Parathyroid adenoma (tissue), 2 donors: Measurements from ENCODE around the gene AGTRAP.

ENCODE experiments used
- H2AFZ ChIP-seq: fragments of 300-600 bp; sonication (generic); one replicate; pipeline ENCODE4 v1.7.0; 2017; ENCODE audit warnings: antibody characterized with exemption, mild to moderate bottlenecking
- H3K27ac ChIP-seq: fragments of 300-600 bp; sonication (generic); one replicate; pipeline ENCODE4 v1.7.0; 2017
- H3K27me3 ChIP-seq: fragments of 300-600 bp; sonication (generic); one replicate; pipeline ENCODE4 v1.7.0; 2017; ENCODE audit warnings: low read length; ENCODE audit not compliant: control insufficient read depth, insufficient read depth
- H3K36me3 ChIP-seq: fragments of 300-600 bp; sonication (generic); one replicate; pipeline ENCODE4 v1.7.0; 2017; ENCODE audit warnings: low read length; ENCODE audit not compliant: control insufficient read depth, insufficient read depth
- H3K4me1 ChIP-seq: fragments of 300-600 bp; sonication (generic); one replicate; pipeline ENCODE4 v1.7.0; 2017; ENCODE audit warnings: control low read depth
- H3K4me2 ChIP-seq: fragments of 300-600 bp; sonication (generic); one replicate; pipeline ENCODE4 v1.7.0; 2017; ENCODE audit warnings: low read length
- H3K4me3 ChIP-seq: fragments of 300-600 bp; sonication (generic); one replicate; pipeline ENCODE4 v1.7.0; 2017; ENCODE audit warnings: low read depth, low read length
- H3K79me2 ChIP-seq: fragments of 300-600 bp; sonication (generic); one replicate; pipeline ENCODE4 v1.7.0; 2017; ENCODE audit warnings: control low read depth
- H3K9ac ChIP-seq: fragments of 300-600 bp; sonication (generic); one replicate; pipeline ENCODE4 v1.7.0; 2017; ENCODE audit warnings: mild to moderate bottlenecking
- H3K9me3 ChIP-seq: fragments of 300-600 bp; sonication (generic); one replicate; pipeline ENCODE4 v1.7.0; 2017; ENCODE audit warnings: low read length; ENCODE audit not compliant: control insufficient read depth
- CTCF ChIP-seq: fragments of 300-600 bp; sonication (generic); IDR thresholded peaks from one replicate; pipeline ENCODE4 v1.7.0; 2017; ENCODE audit warnings: antibody characterized with exemption, mild to moderate bottlenecking
- donor health status: primary hyperparathyroidism.

Gene AGTRAP

GRCh38 chr1:11768821-11769220, 32.9 kb downstream of the AGTRAP start:
- no peaks in the 10 kb centered on the region for H3K36me3 ChIP-seq
- no peaks in the 10 kb centered on the region for H3K27me3 ChIP-seq
- no peaks in the 10 kb centered on the region for H3K79me2 ChIP-seq
- no peaks in the 10 kb centered on the region for H3K4me1 ChIP-seq
- no peak overlapping the region for H3K9ac ChIP-seq
- no peak overlapping the region for H3K27ac ChIP-seq
- H3K9me3 ChIP-seq = no peaks in the 10 kb centered on the region
- H2AFZ ChIP-seq = no peak overlapping the region
- H3K4me3 ChIP-seq = no peak overlapping the region
- no peak overlapping the region for H3K4me2 ChIP-seq
- no peak for TF ChIP-seq CTCF

- no peak for TF ChIP-seq CTCF
- H3K4me1 ChIP-seq = no peaks in the 10 kb centered on the region
- no peaks in the 10 kb centered on the region for H3K9me3 ChIP-seq
- no peak overlapping the region for H2AFZ ChIP-seq
- no peak overlapping the region for H3K27ac ChIP-seq
- H3K9ac ChIP-seq = no peak overlapping the region
- H3K27me3 ChIP-seq = no peaks in the 10 kb centered on the region
- no peak overlapping the region for H3K4me2 ChIP-seq
- no peak overlapping the region for H3K4me3 ChIP-seq
- no peaks in the 10 kb centered on the region for H3K36me3 ChIP-seq
- no peaks in the 10 kb centered on the region for H3K79me2 ChIP-seq
Measured at GRCh38 chr1:11769274-11769673, 33.3 kb downstream of the AGTRAP start.

GRCh38 chr1:11770011-11770410, 34.1 kb downstream of the AGTRAP start:
- no peak overlapping the region for H3K4me3 ChIP-seq
- no peak overlapping the region for H3K9ac ChIP-seq
- no peaks in the 10 kb centered on the region for H3K27me3 ChIP-seq
- no peaks in the 10 kb centered on the region for H3K4me1 ChIP-seq
- no peak overlapping the region for H2AFZ ChIP-seq
- no peak overlapping the region for H3K4me2 ChIP-seq
- TF ChIP-seq CTCF = no peak
- H3K9me3 ChIP-seq = no peaks in the 10 kb centered on the region
- no peaks in the 10 kb centered on the region for H3K36me3 ChIP-seq
- no peak overlapping the region for H3K27ac ChIP-seq
- H3K79me2 ChIP-seq = no peaks in the 10 kb centered on the region

GRCh38 chr1:11771481-11772043, 35.6 kb downstream of the AGTRAP start:
- Histone ChIP-seq H3K4me3 (no peak overlapping the region), H3K27me3 (no peaks in the 10 kb centered on the region), H3K27ac (no peak overlapping the region), H3K4me1 (no peaks in the 10 kb centered on the region), H3K9me3 (no peaks in the 10 kb centered on the region), H3K4me2 (no peak overlapping the region), H2AFZ (no peak overlapping the region), H3K36me3 (no peaks in the 10 kb centered on the region), H3K79me2 (no peaks in the 10 kb centered on the region), H3K9ac (no peak overlapping the region)
- TF ChIP-seq CTCF = no peak

GRCh38 chr1:11772458-11772857, 36.5 kb downstream of the AGTRAP start:
- Histone ChIP-seq H3K27me3 (no peaks in the 10 kb centered on the region), H3K79me2 (no peaks in the 10 kb centered on the region), H3K4me2 (no peak overlapping the region), H3K4me3 (no peak overlapping the region), H2AFZ (no peak overlapping the region), H3K27ac (no peak overlapping the region), H3K4me1 (no peaks in the 10 kb centered on the region), H3K9ac (no peak overlapping the region), H3K9me3 (no peaks in the 10 kb centered on the region), H3K36me3 (no peaks in the 10 kb centered on the region)
- no peak for TF ChIP-seq CTCF
